Measurements from ENCODE around the gene NLRP5.

Gene NLRP5

GRCh38 chr19:56098731-56099568 lies 112.4 kb downstream of the NLRP5 start:
- Histone ChIP-seq H3K36me3 (peaks cover 48% of the 10 kb centered on the region), H3K27me3 (no peaks in the 10 kb centered on the region), H3K4me3 (ENCODE audit: low read depth, low read length) (no peak overlapping the region), H3K4me1 (no peaks in the 10 kb centered on the region), H3K9me3 (no peaks in the 10 kb centered on the region)
- DNase-seq: no peak
- no peak for TF ChIP-seq CTCF (IDR thresholded peaks at IDR 0.05; ENCODE audit: low read depth, low read length)

GRCh38 chr19:56099638-56100539 lies 113.3 kb downstream of the NLRP5 start:
- H3K4me1 ChIP-seq: no peaks in the 10 kb centered on the region
- H3K9me3 ChIP-seq: no peaks in the 10 kb centered on the region
- DNase-seq: no peak
- TF ChIP-seq CTCF (IDR thresholded peaks at IDR 0.05; ENCODE audit: low read depth, low read length): no peak
- no peaks in the 10 kb centered on the region for H3K27me3 ChIP-seq
- H3K4me3 ChIP-seq (ENCODE audit: low read depth, low read length): no peak overlapping the region
- H3K36me3 ChIP-seq: peaks cover 41% of the 10 kb centered on the region

- no peak for DNase-seq
Observed at GRCh38 chr19:56101095-56101494, 114.5 kb downstream of the NLRP5 start.

GRCh38 chr19:56101746-56102535 lies 115.4 kb downstream of the NLRP5 start:
- no peaks in the 10 kb centered on the region for H3K9me3 ChIP-seq
- DNase-seq: no peak
- no peak for TF ChIP-seq CTCF (IDR thresholded peaks at IDR 0.05; ENCODE audit: low read depth, low read length)
- no peaks in the 10 kb centered on the region for H3K27me3 ChIP-seq
- H3K4me1 ChIP-seq: no peaks in the 10 kb centered on the region
- peaks cover 33% of the 10 kb centered on the region for H3K36me3 ChIP-seq
- H3K4me3 ChIP-seq (ENCODE audit: low read depth, low read length): no peak overlapping the region

More at GRCh38 chr19:56101095-56101494, 114.5 kb downstream of the NLRP5 start:
- H3K4me3 ChIP-seq (ENCODE audit: low read depth, low read length): no peak overlapping the region
- H3K4me1 ChIP-seq: no peaks in the 10 kb centered on the region
- H3K27me3 ChIP-seq: no peaks in the 10 kb centered on the region
- H3K9me3 ChIP-seq: no peaks in the 10 kb centered on the region
- no peak for TF ChIP-seq CTCF (IDR thresholded peaks at IDR 0.05; ENCODE audit: low read depth, low read length)
- peaks cover 33% of the 10 kb centered on the region for H3K36me3 ChIP-seq

GRCh38 chr19:56103027-56103614 lies 116.5 kb downstream of the NLRP5 start:
- no peak overlapping the region for H3K4me3 ChIP-seq (ENCODE audit: low read depth, low read length)
- no peaks in the 10 kb centered on the region for H3K9me3 ChIP-seq
- H3K36me3 ChIP-seq: peaks cover 29% of the 10 kb centered on the region
- no peaks in the 10 kb centered on the region for H3K27me3 ChIP-seq
- no peak for DNase-seq
- TF ChIP-seq CTCF (IDR thresholded peaks at IDR 0.05; ENCODE audit: low read depth, low read length): no peak
- no peaks in the 10 kb centered on the region for H3K4me1 ChIP-seq

Data from BE2C (cell line).